WI38 (cell line): Measurements from ENCODE around the gene DNAJC1.

Source experiments
- H3K4me3 ChIP-seq: 2 replicates; pipeline ENCODE4 v1.5.1; 2011; ENCODE audit warnings: low read depth, mild to moderate bottlenecking, control low read depth, low read length
- CTCF ChIP-seq: IDR thresholded peaks from 2 replicates; pipeline ENCODE4 v1.5.1; 2012; ENCODE audit warnings: low read depth, mild to moderate bottlenecking, control low read depth, low read length

Gene DNAJC1

GRCh38 chr10:21954690-21955089, 48.8 kb downstream of the DNAJC1 start:
- no peak overlapping the region for H3K4me3 ChIP-seq
- TF ChIP-seq CTCF = no peak

- H3K4me3 ChIP-seq = no peak overlapping the region
- no peak for TF ChIP-seq CTCF
Observed at GRCh38 chr10:21954132-21954531, 49.4 kb downstream of the DNAJC1 start.

- H3K4me3 ChIP-seq = no peak overlapping the region
- TF ChIP-seq CTCF = no peak
Observed at GRCh38 chr10:21953585-21954057, 49.9 kb downstream of the DNAJC1 start.

GRCh38 chr10:21950566-21950965, 53.0 kb downstream of the DNAJC1 start:
- H3K4me3 ChIP-seq = no peak overlapping the region
- no peak for TF ChIP-seq CTCF

GRCh38 chr10:21946946-21947345, 56.6 kb downstream of the DNAJC1 start:
- no peak for TF ChIP-seq CTCF
- H3K4me3 ChIP-seq = no peak overlapping the region

GRCh38 chr10:21944727-21945386, 58.7 kb downstream of the DNAJC1 start:
- no peak overlapping the region for H3K4me3 ChIP-seq
- TF ChIP-seq CTCF = no peak

- no peak overlapping the region for H3K4me3 ChIP-seq
- TF ChIP-seq CTCF = no peak
Observed at GRCh38 chr10:21943633-21944265, 59.8 kb downstream of the DNAJC1 start.
